SH-SY5Y (cell line): ENCODE data around the gene NPHP4.

ENCODE experiments used
- GATA2 ChIP-seq: IDR thresholded peaks from 2 replicates; pipeline ENCODE4 v1.6.1; 2011; ENCODE audit warnings: mild to moderate bottlenecking, low read depth, low read length
- GATA3 ChIP-seq: IDR thresholded peaks from 2 replicates; pipeline ENCODE4 v1.6.1; 2011; ENCODE audit warnings: low read depth, mild to moderate bottlenecking, low read length, moderate library complexity

The NPHP4 gene

GRCh38 chr1:5927506-5928370 lies 64.5 kb downstream of the NPHP4 start:
- TF ChIP-seq GATA2 (no peak), GATA3 (no peak)

DNA sequence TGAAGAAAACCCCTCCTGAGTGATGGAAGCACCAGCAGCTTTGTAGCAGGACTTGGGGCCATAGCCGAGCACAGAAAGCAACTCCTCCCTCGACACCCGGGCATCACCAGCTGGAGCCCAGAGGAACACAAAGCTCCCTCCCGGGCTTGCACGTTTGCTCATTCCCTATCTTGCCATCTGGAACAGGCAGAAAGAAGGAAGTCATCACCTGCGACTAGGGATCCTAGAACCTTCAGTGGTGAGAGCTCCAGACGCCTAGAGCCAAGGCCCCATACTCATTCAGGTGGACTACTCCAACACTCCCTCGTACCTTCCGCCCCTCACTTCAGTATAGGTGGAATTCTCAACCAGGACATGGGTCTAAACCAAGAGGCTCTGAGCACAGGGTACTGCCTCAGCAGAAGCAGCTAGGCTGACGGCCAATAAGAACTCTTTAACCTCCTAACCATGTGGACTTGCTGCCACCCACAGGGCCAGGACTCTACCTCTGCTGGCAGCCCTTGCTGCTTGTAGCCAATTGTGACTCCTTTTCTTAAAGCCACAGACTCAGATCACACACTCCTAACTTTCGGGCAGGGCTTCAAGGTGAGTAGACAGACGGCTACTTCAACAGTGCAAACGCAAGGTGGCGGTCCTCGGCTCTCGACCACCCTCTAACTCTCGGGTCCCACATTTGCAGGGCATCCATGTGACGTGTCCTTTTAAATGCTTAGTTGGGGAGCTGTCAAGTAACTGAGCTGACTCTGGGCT lies 65.4 kb downstream of the NPHP4 start:
- TF ChIP-seq GATA3 = no peak
- no peak for TF ChIP-seq GATA2

DNA sequence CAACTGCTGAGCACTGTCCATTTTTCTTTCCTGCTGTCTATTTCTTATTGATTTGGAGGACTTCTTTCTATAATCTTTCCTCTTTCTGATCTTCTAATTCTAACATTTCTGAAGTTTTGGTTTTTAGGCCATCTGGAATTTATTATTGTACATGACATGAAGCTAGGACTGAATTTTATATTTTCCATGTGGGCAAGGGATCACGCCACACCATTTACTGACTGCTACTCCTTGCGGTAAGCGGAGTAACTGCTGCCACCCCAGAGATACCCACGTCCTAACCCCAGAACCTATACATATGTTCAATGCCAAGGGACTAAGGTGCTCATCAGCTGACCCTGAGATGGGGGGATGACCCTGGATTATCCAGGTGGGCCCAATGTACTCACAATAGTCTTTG lies 70.6 kb downstream of the NPHP4 start:
- TF ChIP-seq GATA3 (no peak), GATA2 (no peak)

DNA sequence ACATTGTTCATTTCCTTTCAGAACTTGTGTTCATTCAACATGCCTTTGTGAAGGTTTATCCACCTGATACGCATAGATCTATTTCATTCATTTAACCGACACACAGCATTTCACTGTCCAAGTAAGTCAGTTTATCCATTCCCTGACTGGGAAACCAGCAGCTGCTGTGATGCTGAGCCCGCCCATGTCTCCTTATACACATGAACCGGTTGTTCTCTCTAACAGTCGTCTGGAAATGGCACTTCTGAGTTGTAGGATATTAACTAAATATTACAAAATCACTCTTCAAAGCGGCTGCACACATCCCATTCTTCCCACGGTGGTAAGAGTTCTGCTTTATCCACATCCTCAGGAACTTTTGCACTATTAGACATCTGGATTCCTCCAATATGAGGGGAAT lies 71.1 kb downstream of the NPHP4 start:
- TF ChIP-seq GATA3 = no peak
- no peak for TF ChIP-seq GATA2

DNA sequence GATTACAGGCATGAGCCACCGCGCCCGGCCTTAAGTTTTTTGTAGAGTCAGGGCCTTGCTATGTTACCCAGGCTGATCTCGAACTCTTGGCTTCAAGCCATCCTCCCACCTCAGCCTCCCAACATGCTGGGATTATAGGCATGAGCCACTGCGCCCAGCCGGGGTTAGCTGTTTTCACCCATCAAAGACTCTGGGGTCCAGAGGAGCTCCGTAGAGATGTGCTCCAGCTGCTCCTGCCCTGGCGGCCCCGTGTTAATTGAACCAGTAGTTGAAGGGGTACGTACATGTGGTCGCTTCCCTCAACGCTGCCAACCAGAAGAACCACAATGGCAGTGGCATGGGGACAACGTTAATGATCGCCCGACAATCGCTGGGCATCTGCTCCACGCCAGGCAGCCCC lies 72.0 kb downstream of the NPHP4 start:
- TF ChIP-seq GATA2 (no peak), GATA3 (no peak)

GRCh38 chr1:5918275-5918649 lies 74.0 kb downstream of the NPHP4 start:
- no peak for TF ChIP-seq GATA2
- TF ChIP-seq GATA3 = no peak

DNA sequence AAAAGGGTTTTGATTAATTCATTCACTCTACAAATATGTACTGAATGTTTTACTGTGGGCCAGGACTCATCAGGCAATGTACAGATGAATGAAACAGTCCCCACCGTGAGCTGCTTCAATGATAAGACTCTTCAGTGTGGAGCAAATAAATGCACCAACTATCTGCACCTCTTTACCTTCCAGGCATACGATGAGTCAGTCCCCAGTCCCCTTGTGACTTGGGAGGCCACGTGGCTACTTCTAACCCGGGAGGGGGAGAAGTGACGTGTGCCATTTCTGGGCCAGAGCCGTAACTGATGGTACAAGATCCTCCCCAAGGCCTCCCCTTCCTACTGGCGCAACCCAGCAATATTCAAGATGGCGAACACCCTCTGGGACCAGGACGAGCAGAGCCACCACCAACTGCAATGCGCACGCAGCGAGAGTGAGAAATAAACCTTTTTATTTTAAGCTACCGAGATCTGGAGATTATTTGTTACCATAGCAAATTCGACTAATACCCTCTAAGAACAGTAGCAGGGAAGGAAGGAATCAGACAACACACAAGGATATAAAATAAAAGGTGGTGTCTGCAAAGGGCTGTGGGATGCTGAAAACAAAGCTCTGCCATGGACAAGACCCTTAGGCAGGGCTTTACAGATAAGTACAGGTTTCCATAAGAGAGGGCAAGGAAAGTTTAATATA lies 74.5 kb downstream of the NPHP4 start:
- TF ChIP-seq GATA2 (no peak), GATA3 (no peak)

- no peak for TF ChIP-seq GATA2
- no peak for TF ChIP-seq GATA3
Observed at GRCh38 chr1:5917281-5917590, 75.0 kb downstream of the NPHP4 start.

- TF ChIP-seq GATA3 = no peak
- no peak for TF ChIP-seq GATA2
Observed at GRCh38 chr1:5916572-5917280, 75.5 kb downstream of the NPHP4 start.

- TF ChIP-seq GATA2 (no peak), GATA3 (no peak)
Observed at GRCh38 chr1:5915587-5916571, 76.3 kb downstream of the NPHP4 start.

GRCh38 chr1:5914676-5915365 lies 77.4 kb downstream of the NPHP4 start:
- no peak for TF ChIP-seq GATA3
- TF ChIP-seq GATA2 = no peak

GRCh38 chr1:5913876-5914275 lies 78.3 kb downstream of the NPHP4 start:
- TF ChIP-seq GATA2 = no peak
- no peak for TF ChIP-seq GATA3
